DMS153 treated with DMSO at 0.1 percent for 48 hours (cell line): ENCODE measurements around the gene RAB1B.

Experiments used
- DNase-seq: peaks from one replicate; lab custom pipeline; 2025; ENCODE audit not compliant: unreplicated experiment; lab: John Stamatoyannopoulos, UW

The RAB1B gene

DNA sequence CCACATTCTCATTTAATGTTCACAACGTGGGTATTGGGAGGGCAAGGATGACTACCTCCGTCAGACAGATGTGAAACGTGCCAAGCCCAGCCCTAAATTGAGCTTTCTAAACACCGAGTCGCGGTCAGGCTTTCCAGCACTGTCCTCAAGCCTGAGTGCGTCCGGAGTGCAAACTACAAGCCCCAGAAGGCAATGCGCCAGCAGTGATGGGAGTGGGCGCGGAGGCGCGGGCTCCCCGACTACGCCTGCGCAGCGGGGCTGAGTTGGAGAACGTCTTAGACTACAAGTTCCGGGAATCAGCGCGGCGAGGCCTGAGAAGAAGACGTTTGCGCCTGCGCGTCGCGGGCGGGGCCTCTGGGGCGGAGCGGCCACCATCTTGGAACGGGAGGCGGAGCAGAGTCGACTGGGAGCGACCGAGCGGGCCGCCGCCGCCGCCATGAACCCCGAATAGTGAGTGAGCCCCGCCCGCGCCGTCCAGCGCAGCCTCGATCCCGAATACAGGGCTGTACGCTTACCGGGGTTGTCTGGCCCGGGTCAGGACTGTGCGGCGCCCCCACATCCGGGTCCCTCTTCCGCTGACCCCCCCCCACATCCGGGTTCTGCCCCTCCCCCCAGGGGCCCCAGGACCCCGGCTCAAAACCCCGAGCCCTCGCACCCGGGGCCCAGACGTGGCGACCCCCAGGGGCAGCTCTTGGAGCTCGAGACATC lies at the start of gene RAB1B:
Gene RAB1B (plus strand): TSS at position 396 of the 708 bp plus-strand sequence. CDS start 41 bp downstream, at position 437.
- peak; percentile 97 for DNase-seq

- DNase-seq = no peak
These were observed 49.4 kb upstream of the RAB1B start for GRCh38 chr11:66218846-66219620.

DNA sequence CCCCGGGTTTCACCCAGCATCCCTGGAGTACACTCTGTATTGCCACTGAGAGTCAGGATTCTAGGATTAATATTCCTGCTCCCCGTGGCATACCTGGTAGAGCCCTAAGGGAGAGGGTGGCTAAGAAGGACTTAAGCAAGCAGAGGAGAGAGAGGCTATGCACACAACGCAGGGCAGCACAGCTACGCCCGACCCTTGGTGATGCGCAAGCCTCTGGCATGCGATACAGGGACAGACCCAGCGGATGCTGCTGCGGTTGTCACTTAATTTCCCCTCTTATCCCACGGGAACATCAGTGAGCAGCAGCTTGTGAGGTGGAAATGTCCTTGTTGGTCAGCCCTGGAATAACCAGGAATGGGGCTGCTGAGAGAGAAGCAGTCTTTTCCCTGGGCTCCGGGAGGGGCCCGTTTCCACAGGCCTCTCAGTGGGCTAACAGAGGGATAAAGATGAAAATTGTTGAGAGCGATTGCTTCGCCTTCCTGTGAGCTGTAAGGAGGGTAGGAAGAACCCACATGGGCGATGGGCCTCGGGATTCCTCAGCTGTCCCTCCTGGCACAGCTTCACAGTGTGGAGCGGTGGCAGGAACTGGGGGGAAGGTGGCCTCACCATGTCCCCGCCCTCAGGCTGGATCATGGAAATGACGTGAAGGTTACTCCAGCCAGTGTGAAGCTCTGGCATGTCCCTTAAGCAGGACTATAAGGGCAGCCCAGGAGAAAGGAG lies 48.4 kb upstream of the RAB1B start:
- DNase-seq = no peak

DNA sequence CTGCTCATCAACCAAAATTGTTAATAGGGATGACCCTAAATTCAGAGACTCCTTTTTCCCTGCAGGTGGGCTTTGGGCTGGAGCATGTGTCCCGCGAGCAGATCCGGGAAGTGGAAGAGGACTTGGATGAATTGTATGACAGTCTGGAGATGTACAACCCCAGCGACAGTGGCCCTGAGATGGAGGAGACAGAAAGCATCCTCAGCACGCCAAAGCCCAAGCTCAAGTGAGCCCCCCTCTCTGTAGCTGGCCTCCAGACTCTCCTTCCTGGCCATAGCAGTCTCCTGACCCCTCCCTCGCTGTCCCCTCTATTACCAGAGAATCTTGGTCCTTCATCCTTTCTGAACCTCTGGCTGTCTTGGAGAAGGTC lies 47.9 kb upstream of the RAB1B start:
- no peak for DNase-seq

DNA sequence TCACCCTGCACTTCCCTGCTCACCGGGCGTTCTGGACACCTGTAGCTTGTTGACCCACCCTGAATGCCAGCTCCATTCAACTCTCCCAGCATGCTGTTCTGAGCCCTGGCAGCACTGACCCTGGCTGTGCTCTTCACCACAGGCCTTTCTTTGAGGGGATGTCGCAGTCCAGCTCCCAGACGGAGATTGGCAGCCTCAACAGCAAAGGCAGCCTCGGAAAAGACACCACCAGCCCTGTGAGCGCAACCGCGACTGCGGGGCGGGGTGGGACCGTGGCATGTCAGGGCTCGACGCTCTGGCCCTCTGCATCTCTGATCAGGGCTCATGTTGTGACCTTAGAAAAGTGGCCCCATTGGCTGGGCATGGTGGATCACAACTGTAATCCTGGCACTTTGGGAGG lies 47.4 kb upstream of the RAB1B start:
- DNase-seq = no peak

GRCh38 chr11:66221726-66222236 lies 46.7 kb upstream of the RAB1B start:
- DNase-seq = no peak

- DNase-seq = peak; percentile 86
These were observed 45.9 kb upstream of the RAB1B start for GRCh38 chr11:66222358-66223149.

GRCh38 chr11:66224226-66224855 lies 44.1 kb upstream of the RAB1B start:
- no peak for DNase-seq

DNA sequence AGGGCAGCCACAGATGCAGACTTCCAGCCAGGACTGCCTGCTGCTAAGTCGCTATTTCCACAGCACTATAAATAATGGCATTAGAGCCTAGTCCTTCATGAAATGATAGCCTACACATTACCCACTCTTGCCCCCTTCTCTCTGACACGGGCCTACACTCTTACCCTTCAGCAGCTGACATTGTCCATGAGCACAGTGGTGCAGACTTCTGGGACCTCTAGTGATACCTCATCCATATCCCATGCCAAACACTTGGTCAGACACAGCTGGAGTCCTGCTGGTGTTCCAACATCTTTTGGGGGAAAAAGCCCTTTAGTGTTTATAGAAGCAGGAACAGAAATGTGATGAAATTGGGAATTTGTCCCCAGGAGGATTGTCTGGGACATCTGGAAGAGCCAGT lies 43.4 kb upstream of the RAB1B start:
- no peak for DNase-seq

- DNase-seq = no peak
These were observed 42.3 kb upstream of the RAB1B start for GRCh38 chr11:66226101-66226500.

DNA sequence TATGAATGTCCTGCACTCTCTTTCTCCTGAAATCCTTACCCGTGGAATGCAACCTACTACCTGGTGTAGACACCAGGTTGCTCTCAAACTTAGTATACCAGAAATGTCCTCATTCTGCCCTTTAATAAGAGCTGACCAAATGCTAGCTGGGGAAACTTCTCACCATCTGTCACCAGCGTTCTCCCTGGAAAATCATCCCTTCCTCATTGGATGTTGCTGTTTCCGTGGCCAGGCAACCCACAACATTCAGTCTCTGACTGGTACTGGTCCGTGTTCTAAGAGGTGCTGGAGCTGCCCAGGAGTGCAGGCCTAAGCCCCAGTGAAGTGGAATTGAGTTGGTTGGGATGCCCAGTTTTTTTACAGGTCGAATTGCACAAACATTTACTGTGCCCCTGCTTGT lies 40.7 kb upstream of the RAB1B start:
- DNase-seq = no peak

DNA sequence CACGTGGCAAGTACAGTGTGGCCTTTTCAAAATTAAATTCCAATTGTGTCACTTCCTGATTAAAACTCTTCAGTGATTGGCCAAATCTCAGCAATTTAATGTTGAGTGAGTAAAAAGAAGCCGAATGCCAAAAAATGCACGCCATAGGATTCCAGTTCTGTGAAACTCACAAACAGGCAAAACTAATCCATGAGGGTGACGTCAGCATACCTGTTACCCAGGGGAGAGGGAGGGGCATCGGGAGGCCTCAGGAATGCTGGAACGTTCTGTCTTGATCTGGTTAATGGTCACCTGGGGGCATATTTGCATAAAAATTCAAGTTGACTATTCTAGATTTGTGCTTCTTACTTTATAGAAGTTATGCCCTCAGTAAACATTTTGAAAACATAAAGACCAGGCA lies 39.9 kb upstream of the RAB1B start:
- no peak for DNase-seq

GRCh38 chr11:66230156-66230555 lies 38.3 kb upstream of the RAB1B start:
- no peak for DNase-seq

DNA sequence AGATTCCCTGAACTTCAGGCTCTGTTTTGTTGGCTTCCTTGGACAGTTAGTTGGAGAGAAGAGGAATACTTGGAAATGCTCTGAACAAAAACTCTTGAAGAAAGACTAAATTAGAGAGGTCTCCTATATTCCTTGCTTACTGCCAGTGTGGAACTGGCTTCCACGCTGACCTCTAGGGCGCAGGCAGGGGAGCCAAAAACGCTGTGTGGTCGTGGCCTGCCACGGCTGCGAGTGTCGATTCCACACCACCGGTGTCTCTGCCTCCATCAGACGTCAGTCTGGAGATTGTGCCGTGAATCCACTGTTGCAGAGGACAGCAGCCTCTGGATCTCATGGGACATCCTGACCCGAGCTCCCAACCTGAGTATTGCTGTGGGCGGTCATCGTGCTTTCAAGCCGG lies 37.5 kb upstream of the RAB1B start:
- no peak for DNase-seq

DNA sequence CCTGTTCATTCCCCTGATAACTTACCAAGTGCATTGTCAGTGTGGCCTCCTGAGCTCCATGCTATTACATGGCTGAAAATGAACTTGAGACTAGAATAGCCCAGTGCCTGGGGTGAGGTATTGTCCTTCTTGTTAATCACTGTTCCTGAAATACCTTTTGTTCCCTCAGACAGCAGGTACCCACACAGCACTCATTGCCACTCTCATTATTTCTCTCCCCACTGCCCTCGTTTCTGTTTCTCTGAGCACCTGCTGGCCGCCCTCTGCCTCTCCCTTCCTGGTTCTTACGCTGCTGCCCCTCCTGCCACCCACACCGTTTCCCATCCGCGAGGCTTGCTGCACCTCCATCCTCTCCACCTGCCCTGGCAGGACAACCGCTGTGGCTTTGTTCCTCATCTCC lies 36.9 kb upstream of the RAB1B start:
- DNase-seq = peak; percentile 11

- no peak for DNase-seq
These were observed 35.7 kb upstream of the RAB1B start for GRCh38 chr11:66232769-66233168.

DNA sequence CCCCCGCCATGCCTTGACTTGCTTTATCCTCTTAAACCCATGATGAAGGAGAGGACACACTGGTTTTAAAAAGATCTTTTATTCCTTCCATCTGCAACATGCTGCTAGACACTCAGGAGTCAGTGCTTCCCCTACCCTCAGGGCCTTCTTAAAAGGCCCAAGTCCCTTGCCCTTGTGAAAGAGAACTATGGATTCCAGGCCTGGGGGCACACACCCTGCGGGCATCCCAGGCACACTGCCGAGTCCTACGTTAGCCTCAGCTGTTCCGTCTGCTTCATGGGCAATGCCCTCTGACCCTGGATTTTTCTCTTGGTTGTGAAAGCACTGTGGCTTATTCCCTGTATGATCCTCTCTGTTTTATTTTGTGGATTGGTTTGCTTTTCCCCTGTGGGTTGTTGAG lies 35.1 kb upstream of the RAB1B start:
- no peak for DNase-seq

DNA sequence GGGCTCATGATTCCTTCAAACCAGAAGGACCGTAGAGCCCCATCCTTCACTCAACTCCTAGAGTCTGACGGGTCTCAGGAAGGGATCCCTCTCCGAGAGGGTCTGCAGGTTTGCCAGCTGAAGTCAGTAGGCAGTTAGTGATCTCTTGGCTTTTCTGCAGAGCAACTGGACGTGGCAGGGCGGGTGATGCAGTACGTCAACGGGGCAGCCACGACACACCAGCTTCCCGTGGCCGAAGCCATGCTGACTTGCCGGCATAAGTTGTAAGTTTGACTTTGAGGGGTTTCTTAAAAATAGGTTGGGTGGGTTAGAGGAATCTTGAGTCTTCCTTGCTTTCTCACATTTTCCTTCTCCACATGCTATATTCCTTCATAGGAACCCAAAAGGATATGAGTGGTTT lies 33.3 kb upstream of the RAB1B start:
- no peak for DNase-seq

DNA sequence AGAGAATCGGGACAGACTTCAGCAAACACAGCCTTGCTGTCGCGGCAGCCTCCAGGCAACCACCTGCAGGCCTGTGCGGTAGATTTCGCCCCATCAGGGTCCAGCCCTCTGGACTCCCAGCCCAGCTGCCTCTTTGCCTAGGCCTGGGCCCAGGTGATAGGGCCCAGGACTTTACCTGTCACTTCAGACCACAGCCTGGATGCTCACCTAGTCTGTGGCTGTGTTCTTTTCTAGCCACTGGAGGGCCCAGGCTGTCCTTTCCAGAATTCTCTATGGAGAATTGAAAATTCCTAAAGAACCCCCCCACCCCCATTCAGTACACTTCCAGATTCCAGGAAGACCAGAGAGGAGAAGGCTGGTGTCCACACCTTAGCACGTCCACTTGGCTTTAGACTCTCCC lies 30.6 kb upstream of the RAB1B start:
- no peak for DNase-seq

DNA sequence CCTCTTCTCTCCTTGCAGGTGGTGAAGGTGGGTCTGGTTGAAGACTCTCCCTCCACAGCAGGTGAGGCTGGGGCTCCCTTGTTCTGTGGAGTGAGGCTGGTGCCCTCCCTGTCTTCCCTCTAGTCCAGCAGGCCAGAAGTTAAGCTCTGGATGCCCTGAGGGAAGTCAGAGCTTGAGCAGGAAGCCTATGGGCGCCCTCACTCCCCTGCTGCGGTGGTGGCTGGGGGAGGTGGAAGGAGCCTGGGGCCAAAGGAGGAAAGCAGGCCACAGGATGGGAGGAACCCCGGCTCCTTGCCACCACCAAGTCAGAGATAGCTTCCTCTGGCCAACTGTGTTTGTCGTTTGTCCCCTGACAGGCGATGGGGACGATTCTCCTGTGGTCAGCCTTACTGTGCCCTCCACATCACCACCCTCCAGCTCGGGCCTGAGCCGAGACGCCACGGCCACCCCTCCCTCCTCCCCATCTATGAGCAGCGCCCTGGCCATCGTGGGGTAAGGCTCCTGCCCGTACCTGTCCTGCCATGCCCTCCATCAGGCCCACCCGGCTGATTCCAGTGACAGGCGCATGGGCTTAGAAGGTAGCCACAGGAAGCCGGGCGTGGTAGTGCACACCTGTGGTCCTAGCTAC lies 29.5 kb upstream of the RAB1B start:
- no peak for DNase-seq
